Fibroblast of villous mesenchyme (primary cell): ENCODE measurements around the gene KCNQ1. TPM values are rescaled to one million over a fixed set of nuclear protein-coding genes. Genes with fewer than 3 reads are reported as not detected.

Source experiments
- DNase-seq: peaks from one replicate; pipeline ENCODE4 v3.0.0-alpha.2; 2010; ENCODE audit warnings: low read depth
- H3K4me3 ChIP-seq: 2 replicates; pipeline ENCODE4 v1.5.1; 2011; ENCODE audit warnings: low read depth, mild to moderate bottlenecking, low read length
- total RNA-seq: library from RNA; depleted of rRNA; stranded (reverse); fragments of >200 nt; gene quantifications from 2 replicates; pipeline ENCODE4 v1.2.3, GENCODE V29; 2012
- TF ChIP-seq, protein P1 (sequence below): IDR thresholded peaks from 2 replicates; pipeline ENCODE4 v1.5.1; 2012; ENCODE audit warnings: low read depth, mild to moderate bottlenecking, low read length; ENCODE audit not compliant: insufficient read depth

Gene KCNQ1
- total RNA-seq, 1 donor = not detected

DNA sequence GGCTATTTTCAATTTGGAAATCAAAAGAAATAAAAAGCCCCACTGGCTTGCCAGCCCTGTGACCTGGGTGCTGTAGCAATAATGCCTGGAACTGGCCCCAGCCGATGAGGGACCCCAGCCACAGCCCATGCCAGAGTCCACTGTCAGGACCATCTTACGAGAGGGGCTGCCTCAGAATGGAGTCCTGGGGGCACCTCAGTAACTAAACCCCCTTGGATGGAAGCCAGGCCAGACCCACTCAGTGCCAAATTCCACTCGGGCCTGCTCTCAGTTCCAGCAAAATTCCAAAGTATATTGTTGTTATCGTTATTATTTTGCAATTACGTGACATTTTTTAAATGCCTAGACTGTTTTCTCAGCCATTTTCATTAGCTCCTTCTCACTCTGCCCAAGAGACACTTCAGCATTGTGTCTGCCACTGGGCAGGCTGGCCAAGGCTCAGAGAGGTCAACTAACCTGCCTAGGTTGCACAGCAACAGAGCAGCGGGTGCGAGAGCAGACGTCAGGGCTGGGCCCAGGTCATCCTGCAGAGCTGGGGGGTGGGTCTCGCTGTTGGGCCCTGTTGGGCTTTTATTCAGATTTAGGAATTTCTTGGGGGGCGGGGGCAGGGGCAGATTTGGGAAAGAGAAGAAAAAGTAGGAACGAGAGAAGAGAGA is 421.2 kb downstream of the KCNQ1 start:
- TF ChIP-seq, protein P1, sequence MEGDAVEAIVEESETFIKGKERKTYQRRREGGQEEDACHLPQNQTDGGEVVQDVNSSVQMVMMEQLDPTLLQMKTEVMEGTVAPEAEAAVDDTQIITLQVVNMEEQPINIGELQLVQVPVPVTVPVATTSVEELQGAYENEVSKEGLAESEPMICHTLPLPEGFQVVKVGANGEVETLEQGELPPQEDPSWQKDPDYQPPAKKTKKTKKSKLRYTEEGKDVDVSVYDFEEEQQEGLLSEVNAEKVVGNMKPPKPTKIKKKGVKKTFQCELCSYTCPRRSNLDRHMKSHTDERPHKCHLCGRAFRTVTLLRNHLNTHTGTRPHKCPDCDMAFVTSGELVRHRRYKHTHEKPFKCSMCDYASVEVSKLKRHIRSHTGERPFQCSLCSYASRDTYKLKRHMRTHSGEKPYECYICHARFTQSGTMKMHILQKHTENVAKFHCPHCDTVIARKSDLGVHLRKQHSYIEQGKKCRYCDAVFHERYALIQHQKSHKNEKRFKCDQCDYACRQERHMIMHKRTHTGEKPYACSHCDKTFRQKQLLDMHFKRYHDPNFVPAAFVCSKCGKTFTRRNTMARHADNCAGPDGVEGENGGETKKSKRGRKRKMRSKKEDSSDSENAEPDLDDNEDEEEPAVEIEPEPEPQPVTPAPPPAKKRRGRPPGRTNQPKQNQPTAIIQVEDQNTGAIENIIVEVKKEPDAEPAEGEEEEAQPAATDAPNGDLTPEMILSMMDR = no peak

DNA sequence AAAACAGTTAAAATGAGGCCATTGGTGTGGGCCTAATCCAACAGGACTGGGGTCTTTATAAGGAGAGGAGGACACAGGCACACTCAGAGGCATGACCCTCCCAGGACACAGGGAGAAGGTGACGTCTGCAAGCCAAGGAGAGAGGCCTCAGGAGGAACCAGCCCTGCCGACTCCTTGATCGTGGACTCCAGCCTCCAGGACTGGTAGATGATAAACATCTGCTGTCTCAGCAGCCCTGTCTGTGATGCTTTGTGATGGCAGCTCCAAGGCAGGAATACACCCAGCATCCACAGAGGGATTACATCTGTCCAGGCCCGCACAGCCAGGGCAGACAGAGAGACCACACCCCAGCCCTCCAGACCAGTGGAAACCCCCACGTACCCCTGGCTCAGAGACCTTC is 422.3 kb downstream of the KCNQ1 start:
- H3K4me3 ChIP-seq = no peak overlapping the region
- DNase-seq = no peak
- TF ChIP-seq, protein P1 = no peak

More for the DNA sequence above, 421.2 kb downstream of the KCNQ1 start:
- DNase-seq = no peak
- no peak overlapping the region for H3K4me3 ChIP-seq

DNA sequence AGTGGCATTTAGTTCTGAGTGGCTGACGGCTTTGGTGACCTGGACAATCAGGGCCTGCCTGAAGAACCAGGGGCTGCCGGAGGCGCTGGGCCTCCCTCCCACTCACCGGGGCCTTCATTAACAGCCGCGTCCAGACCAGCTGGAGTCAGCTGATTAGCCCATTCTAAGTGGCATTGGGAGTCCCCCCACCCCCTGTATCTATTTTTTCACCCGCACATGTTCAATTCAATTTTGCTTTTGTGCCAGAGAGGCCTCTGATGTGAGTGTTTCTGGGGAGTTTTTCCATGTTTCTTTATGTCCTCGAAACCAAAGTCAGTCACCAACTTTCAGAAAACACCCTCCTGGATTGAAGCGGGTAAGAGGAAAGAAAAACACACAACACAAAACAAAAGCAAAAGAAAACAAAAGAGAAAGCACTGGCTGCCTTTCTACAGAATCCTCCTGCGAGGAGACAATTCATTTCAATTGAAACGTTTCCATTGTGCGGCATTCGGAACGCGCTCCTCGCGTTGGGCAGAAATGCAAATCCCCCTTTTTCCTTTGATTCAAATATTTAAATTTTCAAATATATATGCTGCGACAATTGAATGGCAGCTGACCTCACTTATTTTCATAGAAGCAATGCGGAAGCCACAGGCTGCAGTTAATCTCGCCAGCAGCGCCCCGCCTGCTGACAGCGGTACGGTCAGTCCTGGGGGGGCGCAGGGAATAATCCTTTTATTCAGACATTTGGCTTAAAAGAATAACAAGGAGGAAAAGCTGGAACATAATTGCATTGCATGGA is 423.1 kb downstream of the KCNQ1 start:
- TF ChIP-seq, protein P1 = no peak
- H3K4me3 ChIP-seq = no peak overlapping the region
- no peak for DNase-seq

DNA sequence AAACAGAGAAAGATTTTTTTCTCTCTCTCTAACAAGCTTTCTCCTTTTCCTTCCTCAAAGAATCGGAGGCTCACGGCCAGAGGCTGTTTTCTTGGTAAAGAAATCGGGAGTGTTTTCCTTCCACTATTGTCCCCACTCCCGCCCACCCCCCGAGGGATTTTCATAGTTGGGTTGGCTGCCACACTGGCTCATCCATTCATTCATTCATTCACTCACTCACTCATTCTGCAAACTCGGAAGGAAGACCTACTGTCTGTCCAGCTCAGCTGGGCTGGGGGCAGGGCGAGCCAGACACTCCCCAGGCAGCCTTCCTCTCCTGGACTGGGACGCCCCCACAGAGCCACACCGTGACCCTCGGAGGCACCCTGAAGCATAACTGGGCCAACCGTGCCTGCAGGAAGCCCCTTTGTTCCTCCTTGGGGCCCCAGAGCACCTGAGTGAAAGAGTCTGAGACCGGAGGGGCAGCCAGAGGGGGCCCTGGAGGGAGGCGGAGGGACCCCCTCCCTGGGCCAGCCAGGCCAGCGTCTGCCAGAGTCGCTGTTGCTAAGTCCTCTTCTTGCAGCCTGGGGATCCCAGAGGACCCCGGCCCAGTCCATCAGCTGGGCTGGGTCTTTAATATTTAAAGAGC is 423.8 kb downstream of the KCNQ1 start:
- TF ChIP-seq, protein P1 = no peak
- no peak overlapping the region for H3K4me3 ChIP-seq
- no peak for DNase-seq

DNA sequence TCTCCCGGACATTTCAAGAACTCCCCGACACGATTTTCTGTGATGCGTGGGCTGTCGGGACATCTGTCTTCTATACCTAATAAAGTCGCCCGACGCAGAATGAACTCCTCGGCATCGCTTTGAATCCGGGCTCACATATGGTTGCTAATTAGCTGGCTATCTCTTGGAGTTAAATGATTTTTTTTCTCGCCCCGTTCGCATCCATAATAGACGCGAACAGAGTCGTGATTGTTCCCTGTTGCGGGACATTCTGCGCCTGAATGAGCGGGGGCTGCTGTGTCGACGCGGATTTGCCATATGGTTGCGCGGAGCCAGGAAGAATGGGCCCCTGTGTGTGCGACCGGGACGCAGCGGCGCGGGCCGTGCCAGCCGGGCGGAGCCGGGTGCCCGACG is 424.3 kb downstream of the KCNQ1 start:
- H3K4me3 ChIP-seq = no peak overlapping the region
- TF ChIP-seq, protein P1 = no peak
- no peak for DNase-seq

DNA sequence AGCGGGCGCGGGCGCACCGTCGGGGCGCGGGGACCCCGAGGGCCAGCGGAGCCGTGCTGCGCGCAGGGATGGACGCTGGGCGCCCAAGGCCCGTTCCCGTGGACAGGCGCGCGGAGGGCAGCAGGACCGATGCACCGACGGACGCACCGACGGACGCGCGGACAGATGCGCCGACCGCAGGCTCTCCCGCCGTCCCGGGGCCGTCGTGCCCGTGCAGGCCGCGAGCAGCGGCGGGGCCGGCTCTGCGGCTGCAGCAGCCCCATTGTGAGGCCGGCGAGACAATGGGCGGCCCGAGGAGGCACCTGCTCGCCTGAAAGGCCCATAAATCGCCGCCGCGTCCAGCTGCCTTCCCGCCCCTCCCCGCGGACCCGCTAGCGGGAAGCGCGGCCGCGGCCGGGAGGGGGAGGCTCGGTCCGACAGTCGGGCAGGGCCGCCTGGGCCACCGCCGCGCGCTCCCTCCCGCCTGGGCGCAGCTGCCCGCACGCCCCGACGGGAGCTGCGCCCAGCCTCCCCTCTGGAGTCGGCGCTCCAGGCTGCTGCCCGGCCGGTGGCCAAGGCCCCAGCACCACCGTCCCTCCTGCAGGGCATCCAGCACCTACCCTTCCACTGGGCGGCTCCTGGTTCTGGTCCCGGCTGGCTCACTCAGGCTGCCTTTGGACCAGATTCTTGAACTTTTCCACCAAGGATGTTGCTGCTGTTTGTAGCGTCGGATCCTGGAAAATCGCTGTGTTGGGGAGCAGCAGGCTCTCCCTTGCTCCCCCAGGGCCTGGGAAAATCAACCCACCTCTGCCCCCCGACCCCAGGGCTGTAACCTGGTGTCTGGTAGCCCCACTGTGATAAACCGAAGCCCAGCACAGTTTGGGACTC is 425.0 kb downstream of the KCNQ1 start:
- H3K4me3 ChIP-seq = no peak overlapping the region
- TF ChIP-seq, protein P1 = no peak
- no peak for DNase-seq
